ENCODE data around the gene DPH7.

DPH7 gene

GRCh38 chr9:137506274-137506673, 72.5 kb downstream of the DPH7 start:
- no peak for DNase-seq (ENCODE audit: low spot score)
- no peak for TF ChIP-seq CTCF (IDR thresholded peaks at IDR 0.05)
- no peak overlapping the region for H3K27ac ChIP-seq
- H3K4me3 ChIP-seq, result no peak overlapping the region

GRCh38 chr9:137505421-137506140, 73.1 kb downstream of the DPH7 start:
- Histone ChIP-seq H3K4me3 (no peak overlapping the region), H3K27ac (no peak overlapping the region)
- TF ChIP-seq CTCF (IDR thresholded peaks at IDR 0.05), result no peak
- no peak for DNase-seq (ENCODE audit: low spot score)

Measured in coronary artery (tissue), 2 donors.